Immature natural killer cell (primary cell): ENCODE measurements around the gene TRIM5. TPM values are rescaled to one million over a fixed set of nuclear protein-coding genes. Genes with fewer than 3 reads are reported as not detected.
"Not testable (repeated sequence)": the region's sequence is repeated elsewhere in the genome, so short reads cannot be mapped to it uniquely, and the experiment has no call there.

ENCODE experiments used
- DNase-seq, 3 donors: peaks; one replicate each; pipeline ENCODE4 v3.0.0; 2022; ENCODE audit warnings: mixed read lengths in 1 of 3
- H3K27ac Mint-ChIP-seq, 6 donors: one replicate each; pipeline ENCODE4 v1.8.0; 2020; ENCODE audit warnings: mixed read lengths in 6 of 6, mild to moderate bottlenecking in 5 of 6, inconsistent platforms in 4 of 6, moderate library complexity in 3 of 6
- H3K27me3 Mint-ChIP-seq, 3 donors: one replicate each; pipeline ENCODE4 v1.8.0; 2020 to 2021; ENCODE audit warnings: low read depth in 3 of 3, mild to moderate bottlenecking in 3 of 3, mixed read lengths in 3 of 3, moderate library complexity in 3 of 3, inconsistent platforms in 1 of 3
- H3K36me3 Mint-ChIP-seq, 3 donors: one replicate each; pipeline ENCODE4 v1.8.0; 2020; ENCODE audit warnings: mixed read lengths in 3 of 3, inconsistent platforms in 2 of 3, mild to moderate bottlenecking in 2 of 3
- H3K4me1 Mint-ChIP-seq, 2 donors: one replicate each; pipeline ENCODE4 v1.8.0; 2020; ENCODE audit warnings: inconsistent platforms in 2 of 2, mild to moderate bottlenecking in 2 of 2, mixed read lengths in 2 of 2, moderate library complexity in 1 of 2
- H3K4me3 Mint-ChIP-seq, 5 donors: one replicate each; pipeline ENCODE4 v1.8.0; 2020; ENCODE audit warnings: mild to moderate bottlenecking in 5 of 5, mixed read lengths in 5 of 5, inconsistent platforms in 3 of 5, moderate library complexity in 3 of 5
- H3K9me3 Mint-ChIP-seq, 6 donors: one replicate each; pipeline ENCODE4 v1.8.0; 2020; ENCODE audit warnings: mild to moderate bottlenecking in 6 of 6, mixed read lengths in 6 of 6, inconsistent platforms in 4 of 6, moderate library complexity in 3 of 6
- polyA plus RNA-seq, 3 donors: library from polyadenylated mRNA; unstranded; fragments of 300-500 nt; fragmentation: Illumina TruSeq; gene quantifications; one replicate each; pipeline ENCODE4 v1.2.3, GENCODE V29; 2021

TRIM5 gene
- polyA plus RNA-seq, 3 donors from 2014 or later = 8.9 to 19.8 (median 14.6) TPM

- no peaks in the 10 kb centered on the region for H3K9me3 Mint-ChIP-seq
- peak overlapping the region; percentile 5 to 71 (median 61) for H3K27ac Mint-ChIP-seq
- peaks cover 61 to 82% of the 10 kb centered on the region in 2 donors for H3K4me1 Mint-ChIP-seq
- no peak for DNase-seq
- H3K27me3 Mint-ChIP-seq = peaks cover 0 to 3% (median 0%) of the 10 kb centered on the region in 3 donors
- H3K4me3 Mint-ChIP-seq = no peak overlapping the region
- peaks cover 16 to 61% (median 47%) of the 10 kb centered on the region in 3 donors for H3K36me3 Mint-ChIP-seq
Observed at GRCh38 chr11:5698281-5698680, 13.4 kb upstream of the TRIM5 start.

- Mint-ChIP-seq H3K9me3 (no peaks in the 10 kb centered on the region), H3K27me3 (peaks cover 0 to 3% (median 1%) of the 10 kb centered on the region in 3 donors), H3K4me1 (peaks cover 65 to 88% of the 10 kb centered on the region in 2 donors), H3K27ac (peak overlapping the region; percentile 20 to 85 (median 80)), H3K4me3 (no peak overlapping the region), H3K36me3 (peaks cover 12 to 57% (median 34%) of the 10 kb centered on the region in 3 donors)
- no peak for DNase-seq
Observed at GRCh38 chr11:5696210-5696609, 11.3 kb upstream of the TRIM5 start.

- H3K4me1 Mint-ChIP-seq = peaks cover 62 to 88% of the 10 kb centered on the region in 2 donors
- no peaks in the 10 kb centered on the region for H3K9me3 Mint-ChIP-seq
- peak overlapping the region in 5 of 6 donors; percentile 20 to 85 (median 78) for H3K27ac Mint-ChIP-seq
- peaks cover 12 to 57% (median 29%) of the 10 kb centered on the region in 3 donors for H3K36me3 Mint-ChIP-seq
- DNase-seq = no peak
- H3K27me3 Mint-ChIP-seq = peaks cover 0 to 6% (median 3%) of the 10 kb centered on the region in 3 donors
- H3K4me3 Mint-ChIP-seq = peak overlapping the region in 1 of 5 donors; percentile 23
Observed at GRCh38 chr11:5695580-5695979, 10.7 kb upstream of the TRIM5 start.

- Mint-ChIP-seq H3K4me1 (peaks cover 68 to 88% of the 10 kb centered on the region in 2 donors), H3K27me3 (peaks cover 0 to 6% (median 3%) of the 10 kb centered on the region in 3 donors), H3K36me3 (peaks cover 12 to 49% (median 23%) of the 10 kb centered on the region in 3 donors), H3K9me3 (no peaks in the 10 kb centered on the region), H3K4me3 (peak overlapping the region; percentile 28 to 66 (median 52)), H3K27ac (peak overlapping the region; percentile 10 to 88 (median 76))
- no peak for DNase-seq
Observed at GRCh38 chr11:5694642-5695041, 9.8 kb upstream of the TRIM5 start.

GRCh38 chr11:5691964-5692361 lies 7.1 kb upstream of the TRIM5 start:
- Mint-ChIP-seq H3K27ac (peak overlapping the region; percentile 93 to 99 (median 95)), H3K4me3 (peak overlapping the region; percentile 91 to 99 (median 99)), H3K9me3 (no peaks in the 10 kb centered on the region), H3K36me3 (peaks cover 12 to 31% (median 13%) of the 10 kb centered on the region in 3 donors), H3K4me1 (peaks cover 69 to 91% of the 10 kb centered on the region in 2 donors), H3K27me3 (peaks cover 0 to 6% (median 0%) of the 10 kb centered on the region in 3 donors)
- DNase-seq = no peak

- Mint-ChIP-seq H3K4me3 (peak overlapping the region; percentile 91 to 99 (median 99)), H3K4me1 (peaks cover 66 to 85% of the 10 kb centered on the region in 2 donors), H3K27ac (peak overlapping the region; percentile 93 to 99 (median 95)), H3K36me3 (peaks cover 11 to 26% (median 13%) of the 10 kb centered on the region in 3 donors)
- H3K27me3 Mint-ChIP-seq, H3K9me3 Mint-ChIP-seq, DNase-seq: not testable (repeated sequence)
Observed at GRCh38 chr11:5691238-5691963, 6.5 kb upstream of the TRIM5 start.

- Mint-ChIP-seq H3K9me3 (no peaks in the 10 kb centered on the region), H3K27ac (peak overlapping the region; percentile 93 to 99 (median 95)), H3K36me3 (peaks cover 5 to 20% (median 13%) of the 10 kb centered on the region in 3 donors), H3K4me1 (peaks cover 62 to 83% of the 10 kb centered on the region in 2 donors), H3K4me3 (peak overlapping the region; percentile 91 to 99 (median 99)), H3K27me3 (peaks cover 0 to 6% (median 0%) of the 10 kb centered on the region in 3 donors)
- peak in 1 of 3 donors; percentile 18 for DNase-seq
Observed at GRCh38 chr11:5690736-5691135, 5.9 kb upstream of the TRIM5 start.

GRCh38 chr11:5690216-5690615 lies 5.3 kb upstream of the TRIM5 start:
- H3K4me1 Mint-ChIP-seq = peaks cover 60 to 82% of the 10 kb centered on the region in 2 donors
- DNase-seq = no peak

GRCh38 chr11:5689551-5689983 lies 4.7 kb upstream of the TRIM5 start, which contains the start of gene TRIM22:
Gene TRIM22 (plus strand): TSS chr11:5689790. CDS start chr11:5696233, 6,443 bp downstream.
- H3K27me3 Mint-ChIP-seq = peaks cover 5 to 11% (median 6%) of the 10 kb centered on the region in 3 donors
- DNase-seq = peak; percentile 65 to 70 (median 65)
- H3K36me3 Mint-ChIP-seq = peaks cover 5 to 14% (median 7%) of the 10 kb centered on the region in 3 donors
- H3K9me3 Mint-ChIP-seq = no peaks in the 10 kb centered on the region
- H3K4me1 Mint-ChIP-seq = peaks cover 60 to 82% of the 10 kb centered on the region in 2 donors
- H3K4me3 Mint-ChIP-seq = peak within 1 kb of the TSS; percentile 91 to 99 (median 99)
- peak within 1 kb of the TSS; percentile 93 to 99 (median 95) for H3K27ac Mint-ChIP-seq

More at GRCh38 chr11:5690216-5690615, 5.3 kb upstream of the TRIM5 start:
- H3K36me3 Mint-ChIP-seq = peaks cover 5 to 19% (median 12%) of the 10 kb centered on the region in 3 donors
- peak overlapping the region; percentile 93 to 99 (median 95) for H3K27ac Mint-ChIP-seq
- no peaks in the 10 kb centered on the region for H3K9me3 Mint-ChIP-seq
- peaks cover under 1 to 6% (median 2%) of the 10 kb centered on the region in 3 donors for H3K27me3 Mint-ChIP-seq
- H3K4me3 Mint-ChIP-seq = peak overlapping the region; percentile 91 to 99 (median 99)

GRCh38 chr11:5688482-5688881 lies 3.6 kb upstream of the TRIM5 start:
- Mint-ChIP-seq H3K27ac (peak overlapping the region; percentile 87 to 97 (median 94)), H3K9me3 (no peaks in the 10 kb centered on the region), H3K27me3 (peaks cover 6 to 15% (median 12%) of the 10 kb centered on the region in 3 donors), H3K36me3 (peaks cover 0 to 10% (median 7%) of the 10 kb centered on the region in 3 donors), H3K4me1 (peaks cover 61 to 82% of the 10 kb centered on the region in 2 donors), H3K4me3 (peak overlapping the region; percentile 47 to 99 (median 69))
- DNase-seq = no peak

GRCh38 chr11:5686426-5686825 lies 1.6 kb upstream of the TRIM5 start:
- peaks cover 48 to 74% of the 10 kb centered on the region in 2 donors for H3K4me1 Mint-ChIP-seq
- H3K36me3 Mint-ChIP-seq = peaks cover 0 to 4% (median 0%) of the 10 kb centered on the region in 3 donors
- H3K9me3 Mint-ChIP-seq = no peaks in the 10 kb centered on the region
- H3K27me3 Mint-ChIP-seq = peaks cover 6 to 15% (median 12%) of the 10 kb centered on the region in 3 donors
- H3K4me3 Mint-ChIP-seq = no peak overlapping the region
- no peak for DNase-seq
- peak overlapping the region in 1 of 6 donors; percentile 85 for H3K27ac Mint-ChIP-seq

GRCh38 chr11:5684036-5684645 lies 733 bp downstream of the TRIM5 start:
- Mint-ChIP-seq H3K4me3 (peak overlapping the region; percentile 95 to 99 (median 99)), H3K4me1 (peaks cover 36 to 71% of the 10 kb centered on the region in 2 donors), H3K27ac (peak overlapping the region; percentile 98 to 100 (median 99)), H3K9me3 (no peaks in the 10 kb centered on the region), H3K36me3 (peaks cover 10 to 13% (median 12%) of the 10 kb centered on the region in 3 donors), H3K27me3 (peaks cover 6 to 12% (median 10%) of the 10 kb centered on the region in 3 donors)
- DNase-seq = peak in 1 of 3 donors; percentile 39

- H3K9me3 Mint-ChIP-seq = not testable (repeated sequence)
- peaks cover 15 to 18% (median 17%) of the 10 kb centered on the region in 3 donors for H3K36me3 Mint-ChIP-seq
- H3K4me3 Mint-ChIP-seq = peak overlapping the region; percentile 95 to 99 (median 99)
- peaks cover 6 to 12% (median 10%) of the 10 kb centered on the region in 3 donors for H3K27me3 Mint-ChIP-seq
- peak overlapping the region; percentile 98 to 100 (median 99) for H3K27ac Mint-ChIP-seq
- peaks cover 33 to 71% of the 10 kb centered on the region in 2 donors for H3K4me1 Mint-ChIP-seq
- DNase-seq = peak; percentile 46 to 54 (median 46)
Observed at GRCh38 chr11:5683620-5684019, 1.3 kb downstream of the TRIM5 start.
